ENCODE results near the gene CDC27.
"Not testable (repeated sequence)": the region's sequence is repeated elsewhere in the genome, so short reads cannot be mapped to it uniquely, and the experiment has no call there.

Gene CDC27

GRCh38 chr17:47219621-47220475, 30.8 kb upstream of the CDC27 start:
- no peak for DNase-seq (ENCODE audit: low read depth in 2 of 2, low spot score in 1 of 2)

DNA sequence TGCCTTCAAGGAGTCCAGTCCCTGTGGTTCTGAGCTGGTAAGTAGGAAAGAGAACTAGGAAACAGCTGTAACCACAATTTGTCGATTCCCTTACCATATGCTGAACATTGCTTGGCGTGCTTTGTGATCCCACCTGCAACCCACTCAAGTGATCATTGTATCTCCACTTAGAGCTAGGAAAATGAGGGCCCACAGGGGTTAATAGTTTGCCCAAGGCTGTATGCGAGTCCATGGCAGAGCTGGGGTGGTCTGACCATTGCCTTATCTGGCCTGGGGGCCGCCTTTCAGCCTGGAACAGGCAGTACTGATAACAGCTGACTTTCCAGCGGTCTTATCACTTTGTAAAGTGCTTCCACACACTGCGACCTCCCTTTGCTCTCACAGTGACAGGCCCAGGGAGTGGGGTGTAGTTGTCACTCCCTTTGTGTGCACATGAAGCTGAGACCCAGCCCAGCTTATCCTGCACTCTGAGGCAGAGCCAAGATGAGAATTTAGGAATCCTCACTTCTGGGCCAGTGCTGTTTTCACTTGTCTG, 29.9 kb upstream of the CDC27 start:
- DNase-seq (ENCODE audit: low read depth in 2 of 2, low spot score in 1 of 2) = no peak

GRCh38 chr17:47217279-47217678, 28.2 kb upstream of the CDC27 start:
- not testable (repeated sequence) for DNase-seq (ENCODE audit: low read depth in 2 of 2, low spot score in 1 of 2)

DNA sequence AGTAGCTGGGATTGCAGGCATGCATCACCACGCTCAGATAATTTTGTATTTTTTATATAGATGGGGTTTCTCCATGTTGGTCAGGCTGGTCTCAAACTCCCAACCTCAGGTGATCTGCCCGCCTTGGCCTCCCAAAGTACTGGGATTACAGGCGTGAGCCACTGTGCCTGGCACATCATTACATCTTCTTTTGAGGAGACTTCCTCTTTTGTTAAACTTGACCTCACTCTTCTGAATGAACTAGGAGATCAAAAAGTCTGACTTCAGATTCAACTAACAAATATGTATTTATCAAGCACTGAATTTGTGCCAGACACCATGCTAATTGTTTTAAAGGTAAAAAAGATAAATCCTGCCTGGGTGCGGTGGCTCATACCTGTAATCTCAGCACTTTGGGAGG, 27.7 kb upstream of the CDC27 start:
- not testable (repeated sequence) for DNase-seq (ENCODE audit: low read depth in 2 of 2, low spot score in 1 of 2)

- no peak for DNase-seq (ENCODE audit: low read depth in 2 of 2, low spot score in 1 of 2)
Measured at GRCh38 chr17:47214931-47215330, 25.8 kb upstream of the CDC27 start.

DNA sequence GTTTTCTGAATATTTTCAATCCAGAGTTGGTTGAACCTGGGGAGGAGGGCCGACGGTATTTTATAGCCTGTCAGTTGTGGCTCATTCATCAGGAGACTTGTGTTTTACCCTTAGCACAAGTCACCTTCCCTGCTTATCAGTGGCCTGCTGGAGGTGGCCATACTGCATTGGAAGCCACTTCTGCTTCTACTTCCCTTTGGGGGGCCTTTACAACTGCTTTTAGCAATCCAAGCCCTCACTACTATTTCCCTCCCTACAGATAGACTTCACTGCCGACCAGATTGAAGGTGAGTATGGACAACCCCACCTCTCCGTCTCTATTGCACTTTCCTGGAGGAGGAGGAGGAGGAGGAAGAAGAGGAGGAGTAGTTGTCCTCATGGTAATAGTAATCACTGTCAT, 24.4 kb upstream of the CDC27 start:
- DNase-seq (ENCODE audit: low read depth in 2 of 2, low spot score in 1 of 2) = no peak

DNA sequence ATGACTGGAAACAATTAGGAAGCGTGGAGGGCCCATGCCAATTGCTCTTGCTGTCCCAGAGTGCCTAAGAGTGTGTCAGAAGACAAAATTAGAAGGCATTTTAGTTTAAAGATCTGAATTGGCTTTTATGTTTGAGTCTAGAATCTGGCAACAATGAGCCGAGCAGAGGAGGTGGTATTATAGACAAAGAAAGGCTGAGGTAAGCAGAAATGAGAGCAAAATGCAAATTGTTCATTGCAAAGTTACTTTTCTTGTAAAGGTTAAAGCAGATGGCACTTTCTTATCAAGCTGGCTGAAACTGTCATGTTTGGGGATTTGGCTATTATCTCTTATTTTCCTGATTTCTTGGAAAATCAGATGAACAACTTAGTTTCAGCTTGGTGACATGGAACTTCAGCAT, 23.4 kb upstream of the CDC27 start:
- no peak for DNase-seq (ENCODE audit: low read depth in 2 of 2, low spot score in 1 of 2)

DNA sequence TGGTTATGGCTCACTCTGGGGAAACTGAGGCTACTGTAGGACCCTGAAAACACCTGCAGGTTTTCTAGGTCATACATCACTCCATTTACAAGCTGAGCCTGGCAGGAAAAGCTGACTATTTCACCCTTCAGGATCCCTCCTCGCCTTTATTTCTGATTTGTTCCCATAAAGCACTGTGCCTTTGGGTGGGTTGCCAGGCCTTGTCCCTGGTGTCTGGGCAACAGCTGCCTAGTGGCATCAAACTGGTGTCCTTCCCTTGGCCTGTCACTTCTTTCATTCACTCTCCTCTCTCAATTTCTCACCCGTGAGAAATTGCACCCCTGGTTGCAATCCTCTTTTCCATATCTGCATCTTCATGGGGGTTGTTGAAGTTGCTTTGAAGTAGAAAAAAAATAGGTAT, 21.7 kb upstream of the CDC27 start:
- DNase-seq (ENCODE audit: low read depth in 2 of 2, low spot score in 1 of 2) = no peak

- DNase-seq (ENCODE audit: low read depth in 2 of 2, low spot score in 1 of 2) = no peak
Measured at GRCh38 chr17:47210105-47210504, 21.0 kb upstream of the CDC27 start.

DNA sequence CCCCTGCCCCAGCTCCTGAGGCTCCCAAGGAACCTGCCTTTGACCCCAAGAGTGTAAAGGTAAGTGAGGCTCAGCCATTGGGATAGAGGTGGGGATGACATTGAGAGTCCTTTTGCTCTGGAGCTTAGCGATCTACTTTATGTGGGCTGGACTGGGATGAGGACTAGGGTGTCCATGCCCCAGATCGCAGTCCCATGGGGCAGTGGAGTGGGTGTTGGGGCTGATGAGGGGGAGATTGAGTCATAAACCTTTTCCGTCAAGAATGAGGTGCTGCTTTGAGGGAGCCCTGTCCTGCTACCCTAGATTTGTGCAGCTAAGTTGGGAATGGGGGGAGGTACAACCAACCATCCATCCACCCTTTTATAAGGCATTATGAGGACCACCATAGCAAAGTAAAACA, 20.4 kb upstream of the CDC27 start:
- DNase-seq (ENCODE audit: low read depth in 2 of 2, low spot score in 1 of 2) = no peak

GRCh38 chr17:47208744-47209488, 19.8 kb upstream of the CDC27 start, which contains the start of gene MYL4:
TSS of gene MYL4 (plus strand) at chr17:47209348. CDS start at chr17:47209423, 75 bp downstream.
- DNase-seq (ENCODE audit: low read depth in 2 of 2, low spot score in 1 of 2) = no peak

DNA sequence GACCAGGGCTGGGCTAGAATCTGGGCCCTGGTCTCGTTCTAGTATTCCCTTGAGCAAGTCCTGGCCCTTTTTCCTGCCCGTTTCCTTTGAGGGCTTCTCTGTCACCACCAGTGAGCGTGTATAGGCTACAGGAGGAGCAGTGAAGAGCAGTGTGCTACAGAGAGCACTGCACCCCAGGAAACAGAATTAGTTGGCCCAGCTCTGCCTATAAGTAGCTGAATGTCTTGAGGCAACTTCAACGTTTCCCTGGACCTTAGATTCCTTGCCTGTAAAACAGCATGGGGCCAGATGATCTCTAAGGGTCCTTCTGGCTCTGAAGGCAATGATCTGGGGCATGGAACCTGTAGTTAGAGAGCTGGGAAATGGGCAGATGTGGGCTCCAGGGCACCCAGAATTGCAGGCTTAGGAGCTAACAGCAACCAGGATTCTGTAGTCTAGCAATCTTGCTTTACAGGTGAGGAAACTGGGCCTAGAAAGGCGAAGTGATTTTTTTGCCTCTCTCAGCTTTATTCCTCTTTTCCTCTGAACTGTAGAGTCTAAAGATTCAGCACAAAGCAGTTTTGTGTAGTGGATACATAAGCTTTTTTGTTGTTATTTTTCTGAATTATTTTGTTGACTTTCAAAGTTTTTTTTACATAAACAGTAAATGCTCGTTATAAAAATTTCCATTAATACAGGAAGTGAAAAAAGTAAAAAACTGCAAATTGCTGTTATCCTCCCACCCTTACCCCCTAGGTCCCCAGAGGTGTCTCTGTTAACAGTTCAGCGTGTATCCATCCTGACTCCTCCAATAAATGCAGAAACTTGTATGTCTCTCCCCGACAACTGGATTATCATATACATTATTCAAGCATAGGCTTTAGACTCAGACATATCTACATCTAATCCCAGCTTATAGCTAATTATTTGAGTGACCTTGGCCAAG, 18.3 kb upstream of the CDC27 start:
- no peak for DNase-seq (ENCODE audit: low read depth in 2 of 2, low spot score in 1 of 2)

DNA sequence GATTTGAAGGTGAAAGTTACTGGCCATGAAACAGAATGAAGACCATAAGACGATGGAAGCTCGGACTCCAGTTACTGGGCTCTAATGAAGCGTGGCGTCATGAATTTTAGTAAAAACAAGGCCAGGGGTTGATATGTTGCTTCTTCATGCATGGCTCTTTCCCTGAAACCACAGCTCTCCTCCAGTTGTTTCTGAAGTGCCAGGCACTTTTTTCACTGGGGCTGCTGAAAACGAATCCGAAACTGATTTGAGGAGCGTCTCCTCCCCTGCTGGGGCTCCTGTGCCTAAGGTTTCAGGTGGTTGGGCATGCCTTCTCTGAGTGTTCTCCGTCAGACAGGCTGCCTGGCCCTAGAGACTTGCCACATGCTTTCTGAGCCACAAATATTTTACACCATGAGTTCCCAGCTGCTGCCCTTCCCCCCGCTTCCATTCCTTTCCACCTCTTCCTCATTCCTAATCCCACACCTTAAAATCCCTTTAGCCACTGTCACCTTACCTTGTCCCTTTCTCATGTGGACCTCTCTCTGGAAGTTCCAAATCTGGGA, 16.4 kb upstream of the CDC27 start:
- DNase-seq (ENCODE audit: low read depth in 2 of 2, low spot score in 1 of 2) = peak in 1 of 2 donors; percentile 38

DNA sequence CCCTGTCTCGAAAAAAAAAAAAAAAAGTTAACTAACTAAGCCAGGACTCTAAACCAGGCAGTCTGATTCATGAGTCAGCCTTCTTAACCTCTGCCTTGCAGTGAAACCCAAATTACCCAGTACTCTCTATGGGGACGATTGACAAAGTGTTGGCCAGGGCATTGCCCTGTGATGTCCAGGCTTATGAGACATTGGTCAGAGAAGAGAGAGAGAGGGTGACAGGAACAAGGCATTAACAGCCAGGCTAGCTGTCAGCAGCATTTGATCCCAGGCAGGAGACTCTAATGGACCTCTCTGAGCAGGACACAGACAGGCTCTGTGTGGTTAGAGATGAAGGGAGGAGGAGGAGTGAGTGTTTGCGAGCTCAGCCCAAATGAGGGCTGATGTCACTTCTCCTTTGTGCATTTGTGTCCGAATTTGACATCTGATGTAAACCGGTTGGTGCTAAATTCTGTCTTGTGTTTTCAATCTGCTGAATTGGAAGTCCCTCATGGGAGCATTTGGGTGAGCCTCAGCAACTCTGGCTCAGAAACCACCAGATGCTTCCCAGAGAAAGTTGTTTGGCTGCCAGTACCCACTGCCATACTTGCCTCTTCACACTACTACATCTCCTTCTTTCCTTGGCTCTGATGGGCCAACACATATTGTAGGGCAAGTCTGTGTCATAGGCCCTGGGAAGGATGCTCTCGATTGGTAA, 15.8 kb upstream of the CDC27 start:
- no peak for DNase-seq (ENCODE audit: low read depth in 2 of 2, low spot score in 1 of 2)

DNA sequence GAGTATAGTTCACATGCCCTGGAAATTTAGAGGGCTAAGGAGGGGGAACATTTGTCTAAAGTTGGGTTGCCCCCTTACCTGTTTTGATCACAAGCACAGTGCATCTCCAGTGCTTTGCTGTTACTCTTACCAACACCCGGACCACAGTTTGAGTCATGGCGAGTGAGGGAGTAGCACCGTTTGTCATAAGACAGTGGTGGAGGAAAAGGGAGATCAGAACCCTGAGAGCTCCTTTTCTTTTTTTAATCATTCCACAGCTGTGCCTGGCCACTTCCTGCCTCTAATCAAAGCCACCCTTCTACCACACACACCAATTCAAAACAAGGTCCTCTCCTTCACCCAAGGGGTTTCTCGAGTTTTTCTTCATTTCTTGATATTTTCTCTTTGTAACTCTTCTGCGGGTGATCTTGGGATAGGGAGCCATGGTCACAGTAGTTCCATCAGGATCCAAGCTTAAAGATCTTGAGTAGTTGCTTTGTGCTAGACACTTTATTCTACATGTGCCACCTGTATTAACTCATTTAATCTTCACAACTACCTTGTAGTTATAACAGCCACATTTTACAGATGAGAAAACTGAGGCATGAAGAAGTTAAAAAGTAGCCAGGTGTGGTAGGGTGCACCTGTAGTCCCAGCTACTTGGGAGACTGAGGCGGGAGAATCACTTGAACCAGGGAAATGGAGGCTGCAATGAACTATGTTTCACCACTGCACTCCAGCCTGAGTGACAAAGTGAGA, 15.1 kb upstream of the CDC27 start:
- peak in 1 of 2 donors; percentile 30 for DNase-seq (ENCODE audit: low read depth in 2 of 2, low spot score in 1 of 2)

- DNase-seq (ENCODE audit: low read depth in 2 of 2, low spot score in 1 of 2) = no peak
Measured at GRCh38 chr17:47201166-47201565, 12.1 kb upstream of the CDC27 start.

DNA sequence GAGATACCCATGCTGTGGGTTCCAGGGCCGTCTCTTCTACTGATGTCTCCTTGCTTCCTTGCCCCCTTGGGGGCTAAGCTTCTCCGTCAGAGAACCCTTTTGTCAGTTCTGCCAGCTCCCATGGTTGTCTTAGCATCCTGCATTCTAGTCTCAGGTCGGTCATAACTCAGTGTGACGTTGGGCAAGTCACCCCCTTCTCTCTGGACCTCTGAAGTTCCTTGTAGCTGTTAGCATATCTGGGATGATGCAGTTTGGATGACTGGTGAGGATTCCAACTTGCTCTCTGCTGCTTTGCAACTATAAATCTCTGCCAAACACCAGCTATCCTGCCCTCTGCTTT, 11.2 kb upstream of the CDC27 start:
- DNase-seq (ENCODE audit: low read depth in 2 of 2, low spot score in 1 of 2) = no peak

DNA sequence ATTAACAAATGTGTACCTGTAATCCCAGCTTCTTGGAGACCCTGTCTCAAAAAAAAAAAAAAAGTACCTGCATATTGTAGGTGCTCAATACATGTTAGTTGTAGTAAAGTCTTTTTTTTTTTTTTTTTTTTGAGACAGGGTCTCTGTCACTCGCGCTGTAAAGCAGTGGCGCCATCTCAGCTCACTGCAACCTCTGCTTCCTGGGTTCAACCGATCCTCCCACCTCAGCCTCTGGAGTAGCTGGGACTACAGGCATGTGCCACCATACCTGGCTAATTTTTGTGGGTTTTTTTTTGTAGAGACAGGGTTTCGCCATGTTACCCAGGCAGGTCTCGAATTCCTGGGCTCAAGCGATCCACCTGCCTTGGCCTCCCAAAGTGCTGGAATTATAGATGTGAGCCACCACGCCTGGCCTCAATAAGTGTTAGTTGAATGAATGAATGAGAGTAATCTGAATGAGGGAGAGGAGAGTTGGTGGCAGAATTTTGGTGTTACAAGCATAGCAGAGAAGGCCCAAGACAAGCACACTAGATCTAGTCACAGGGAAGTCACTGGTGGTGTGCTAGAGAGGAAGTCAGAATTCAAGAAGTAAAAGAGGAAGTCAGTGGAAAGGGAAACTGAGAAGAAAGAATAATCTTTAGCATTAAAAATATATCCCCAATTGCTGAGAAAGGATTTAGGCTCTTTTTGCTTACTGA, 10.7 kb upstream of the CDC27 start:
- no peak for DNase-seq (ENCODE audit: low read depth in 2 of 2, low spot score in 1 of 2)

DNA sequence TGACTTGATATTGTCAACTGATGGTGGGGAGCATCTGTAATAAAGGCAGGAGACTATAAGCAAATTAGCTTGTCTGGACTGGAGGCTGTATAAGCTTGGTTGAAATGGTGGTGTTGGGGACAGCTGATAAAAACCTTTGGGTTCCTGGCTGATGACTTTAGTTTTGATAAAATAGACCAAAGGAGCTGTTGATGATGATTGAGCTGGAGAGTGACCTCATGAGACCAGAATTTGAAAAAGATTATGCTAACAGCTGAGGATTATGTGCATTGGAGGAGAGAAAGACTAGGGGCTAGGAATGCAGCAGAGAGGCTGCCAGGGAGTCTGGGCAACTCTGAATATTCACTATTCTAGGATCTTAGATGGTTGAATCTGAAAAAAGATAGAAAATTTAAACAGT, 8.7 kb upstream of the CDC27 start:
- DNase-seq (ENCODE audit: low read depth in 2 of 2, low spot score in 1 of 2) = no peak
